Measurements from ENCODE around the gene SNX24. TPM values are rescaled to one million over a fixed set of nuclear protein-coding genes. Genes with fewer than 3 reads are reported as not detected.

SNX24 gene
- total and polyA plus RNA-seq, 2 of the 4 experiments (the other 2 are of a cell fraction) = 13.8 to 15.0 TPM

GRCh38 chr5:122963305-122963704 is 117.9 kb downstream of the SNX24 start:
- Histone ChIP-seq H3K56ac (ENCODE audit: extremely low read depth, insufficient read depth, low read length) (no peak overlapping the region), H4K91ac (ENCODE audit: insufficient read depth, low read depth, low read length) (no peak overlapping the region)

More at GRCh38 chr5:122963305-122963704, 117.9 kb downstream of the SNX24 start:
- no peak overlapping the region for H3K27ac ChIP-seq (ENCODE audit: insufficient read depth, low read length)
- in situ Hi-C loops (cut with MboI; ENCODE audit: low sequenced_read_pairs) = no loop called here
- no peaks in the 10 kb centered on the region for H3K9me3 ChIP-seq (ENCODE audit: control insufficient read depth, insufficient read depth, low read length)
- no peaks in the 10 kb centered on the region for H3K27me3 ChIP-seq (ENCODE audit: control insufficient read depth, insufficient read depth, low read length)
- ChIA-PET POLR2A (ENCODE audit: unreplicated experiment) (no interaction called here), CTCF (no interaction called here)
- no peak overlapping the region for H2AK5ac ChIP-seq (ENCODE audit: low read depth, low read length)
- H3K18ac ChIP-seq (ENCODE audit: low read depth, low read length) = no peak overlapping the region
- H3K4me1 ChIP-seq (ENCODE audit: control insufficient read depth, insufficient read depth, low read length) = 0 out of 2 replicates have a peak, but pooled peaks cover 2% of the 10 kb centered on the region
- ATAC-seq (ENCODE audit: low read depth) = no peak
- H3K79me1 ChIP-seq (ENCODE audit: low read depth in 1 of 2, low read length in 2 of 2) = no peaks in the 10 kb centered on the region; a peak in 1 of 4 replicates
- H4K20me1 ChIP-seq (ENCODE audit: insufficient read depth, low read length) = no peaks in the 10 kb centered on the region
- DNase-seq = no peak
- no peak overlapping the region for H4K5ac ChIP-seq (ENCODE audit: low read depth, low read length)
- H3K36me3 ChIP-seq (ENCODE audit: control insufficient read depth, insufficient read depth, low read length) = no peaks in the 10 kb centered on the region; the same call in 1 of the 2 replicates
- 0 out of 2 replicates have a peak, but pooled peaks have one; percentile 7 for TF ChIP-seq MAFK (IDR thresholded peaks at IDR 0.05; ENCODE audit: low read depth, low read length)
- TF ChIP-seq ELK1 (IDR thresholded peaks at IDR 0.05; ENCODE audit: borderline replicate concordance, low read depth, low read length) = no peak
- H2BK15ac ChIP-seq (ENCODE audit: low read depth, low read length) = no peak overlapping the region
- no peak overlapping the region for H2BK120ac ChIP-seq (ENCODE audit: low read depth, low read length)
- no peak overlapping the region for H2BK5ac ChIP-seq (ENCODE audit: low read depth, low read length, poor library complexity, severe bottlenecking)
- no peak overlapping the region for H4K8ac ChIP-seq (ENCODE audit: low read depth in 2 of 2, low read length in 2 of 2)
- H3K9ac ChIP-seq (ENCODE audit: low read depth, low read length) = no peak overlapping the region
- H2BK20ac ChIP-seq (ENCODE audit: low read depth, low read length) = no peak overlapping the region
- no peak overlapping the region for H3K4me3 ChIP-seq (ENCODE audit: insufficient read depth, low read depth, low read length)
- dilution Hi-C loops (cut with HindIII; ENCODE audit: low sequenced_read_pairs, unreplicated experiment) = no loop called here
- H3K23ac ChIP-seq (ENCODE audit: low read depth, low read length) = no peak overlapping the region
- no peaks in the 10 kb centered on the region; the same call in 1 of the 2 replicates for H3K9me1 ChIP-seq (ENCODE audit: insufficient read depth, low read length)
- no peak overlapping the region for H3K4ac ChIP-seq (ENCODE audit: low read depth, low read length)
- H3K14ac ChIP-seq (replicated peaks; ENCODE audit: low read depth, low read length) = no peak overlapping the region
- intact Hi-C loops (cut with micrococcal nuclease) = no loop called here
- no peak overlapping the region for H3K4me2 ChIP-seq (ENCODE audit: low read depth, low read length)
- H2AK9ac ChIP-seq (replicated peaks; ENCODE audit: low read depth, low read length, poor library complexity) = no peak overlapping the region
- H2AFZ ChIP-seq (replicated peaks; ENCODE audit: low read length, poor library complexity) = no peak overlapping the region
- BruUV-seq (replicated peaks) = no TSS peak
